Breast epithelium (tissue), 4 donors: Measurements from ENCODE around the gene SYNCRIP. TPM values are rescaled to one million over a fixed set of nuclear protein-coding genes. Genes with fewer than 3 reads are reported as not detected.
"Not testable (repeated sequence)": the region's sequence is repeated elsewhere in the genome, so short reads cannot be mapped to it uniquely, and the experiment has no call there.

Experiments used
- DNase-seq, 2 donors: peaks; one replicate each; pipeline ENCODE4 v3.0.0-alpha.2; 2019; ENCODE audit warnings: low spot score in 2 of 2
- H3K27ac ChIP-seq, 2 donors: fragments of 200-600 bp; sonication (generic) in 1 of 2; one replicate each; pipeline ENCODE4 v1.5.1; 2016 to 2019; ENCODE audit warnings: mild to moderate bottlenecking in 1 of 2
- H3K27me3 ChIP-seq, 2 donors: fragments of 200-600 bp; sonication (generic) in 1 of 2; one replicate each; pipeline versions ENCODE4 v1.5.1 to v1.6.0; 2017 to 2019; ENCODE audit warnings: control low read depth in 1 of 2, mild to moderate bottlenecking in 1 of 2
- H3K36me3 ChIP-seq: fragments of 200-600 bp; one replicate; pipeline ENCODE4 v1.5.1; 2019
- H3K4me1 ChIP-seq, 2 donors: fragments of 200-600 bp; sonication (generic); one replicate each; pipeline ENCODE4 v1.5.1; 2016 to 2019; ENCODE audit warnings: control low read depth in 1 of 2
- H3K4me3 ChIP-seq, 3 donors: fragments of 200-600 bp; sonication (generic); 1 replicate in 2 of 3; 2 replicates in 1 of 3; pipeline ENCODE4 v1.5.1; 2016 to 2019; ENCODE audit warnings: mild to moderate bottlenecking in 3 of 3, moderate library complexity in 2 of 3
- H3K9me3 ChIP-seq, 2 donors: fragments of 200-600 bp; sonication (generic) in 1 of 2; one replicate each; pipeline ENCODE4 v1.5.1; 2016 to 2019; ENCODE audit warnings: control low read depth in 1 of 2
- CTCF ChIP-seq, 3 donors: fragments of 450-650 bp; IDR thresholded peaks; one replicate each; pipeline ENCODE4 v1.5.1; 2016 to 2017; ENCODE audit warnings: antibody characterized with exemption in 3 of 3, mild to moderate bottlenecking in 3 of 3, moderate library complexity in 3 of 3
- POLR2A ChIP-seq: fragments of 450-650 bp; IDR thresholded peaks from one replicate; pipeline ENCODE4 v1.6.1; 2016; ENCODE audit warnings: antibody characterized with exemption, mild to moderate bottlenecking, moderate library complexity
- POLR2AphosphoS5 ChIP-seq, 3 donors: sonication (generic); formaldehyde crosslinking; IDR thresholded peaks; one replicate each; pipeline ENCODE4 v1.6.1; 2017; ENCODE audit warnings: antibody characterized with exemption in 3 of 3
- intact Hi-C: fragments of 100-400 bp; cut with DNase I; formaldehyde crosslinking; loops from one replicate; pipeline ENCODE4 v1.15.1; 2023; ENCODE audit warnings: low total_unique reads
- total RNA-seq, 3 donors: library from RNA; depleted of rRNA; stranded (reverse); fragments of >200 nt; gene quantifications; one replicate each; pipeline ENCODE4 v1.1.0, GENCODE V29; 2016

SYNCRIP gene
- total RNA-seq, 3 donors from 2014 or later: 56.0 to 77.9 (median 67.8) TPM

- TF ChIP-seq POLR2A: no peak
- no peak for TF ChIP-seq POLR2AphosphoS5 (IDR thresholded peaks at IDR 0.05)
- no peak for TF ChIP-seq CTCF (IDR thresholded peaks at IDR 0.05)
- no peak overlapping the region for H3K4me3 ChIP-seq
- H3K27me3 ChIP-seq: no peaks in the 10 kb centered on the region
- no peak overlapping the region for H3K27ac ChIP-seq
- H3K4me1 ChIP-seq: no peaks in the 10 kb centered on the region
- intact Hi-C loops: no loop called here
- no peak for DNase-seq
- H3K9me3 ChIP-seq: no peaks in the 10 kb centered on the region
- H3K36me3 ChIP-seq: no peaks in the 10 kb centered on the region
Observed at GRCh38 chr6:85574932-85575598, 67.6 kb downstream of the SYNCRIP start.

- Histone ChIP-seq H3K36me3 (no peaks in the 10 kb centered on the region), H3K9me3 (no peaks in the 10 kb centered on the region), H3K4me3 (no peak overlapping the region), H3K27ac (no peak overlapping the region), H3K27me3 (no peaks in the 10 kb centered on the region), H3K4me1 (no peaks in the 10 kb centered on the region)
- no peak for TF ChIP-seq CTCF (IDR thresholded peaks at IDR 0.05)
- no peak for TF ChIP-seq POLR2AphosphoS5 (IDR thresholded peaks at IDR 0.05)
- DNase-seq: no peak
- intact Hi-C loops: no loop called here
Observed at GRCh38 chr6:85569323-85569722, 73.4 kb downstream of the SYNCRIP start.

- Histone ChIP-seq H3K27ac (no peak overlapping the region), H3K27me3 (no peaks in the 10 kb centered on the region), H3K4me3 (no peak overlapping the region), H3K9me3 (no peaks in the 10 kb centered on the region), H3K4me1 (no peaks in the 10 kb centered on the region), H3K36me3 (no peaks in the 10 kb centered on the region)
- intact Hi-C loops: no loop called here
- TF ChIP-seq POLR2A (no peak), CTCF (IDR thresholded peaks at IDR 0.05) (no peak), POLR2AphosphoS5 (IDR thresholded peaks at IDR 0.05) (no peak)
- no peak for DNase-seq
Observed at GRCh38 chr6:85568411-85568810, 74.3 kb downstream of the SYNCRIP start.

GRCh38 chr6:85565736-85566135 lies 77.0 kb downstream of the SYNCRIP start:
- Histone ChIP-seq H3K36me3 (no peaks in the 10 kb centered on the region), H3K9me3 (no peaks in the 10 kb centered on the region), H3K27me3 (no peaks in the 10 kb centered on the region), H3K4me1 (no peaks in the 10 kb centered on the region), H3K27ac (no peak overlapping the region), H3K4me3 (no peak overlapping the region)
- DNase-seq: no peak
- TF ChIP-seq POLR2A (no peak), CTCF (IDR thresholded peaks at IDR 0.05) (no peak), POLR2AphosphoS5 (IDR thresholded peaks at IDR 0.05) (no peak)
- intact Hi-C loops: no loop called here

GRCh38 chr6:85564223-85564622 lies 78.5 kb downstream of the SYNCRIP start:
- H3K4me3 ChIP-seq, H3K36me3 ChIP-seq, H3K4me1 ChIP-seq, H3K27ac ChIP-seq, H3K9me3 ChIP-seq, intact Hi-C loops, H3K27me3 ChIP-seq, DNase-seq: not testable (repeated sequence)

Other genes starting within 250 kb of the SYNCRIP start
- 10 to 100 TPM; 10.1 to 26.5 (median 11.4) TPM for gene NT5E, start 192.8 kb downstream of the SYNCRIP start, total RNA-seq
- gene SNX14, start 49.0 kb downstream of the SYNCRIP start, total RNA-seq: 100 to 1,000 TPM in 2 of 3 donors, 10 to 100 TPM in 1; 72.2 to 126 (median 103) TPM